NCI-H187 treated with DMSO at 0.1 percent for 48 hours (cell line): ENCODE data around the gene RORC.
A peak's percentile ranks its signal among the peaks of the same experiment; 100 is the strongest.

ENCODE experiments used
- DNase-seq: peaks from one replicate; lab custom pipeline; 2025; lab: John Stamatoyannopoulos, UW

RORC gene

GRCh38 chr1:151847867-151848596 lies 16.4 kb upstream of the RORC start:
- DNase-seq, result no peak

GRCh38 chr1:151846686-151847237 lies 15.2 kb upstream of the RORC start:
- DNase-seq, result no peak

GRCh38 chr1:151846062-151846568 lies 14.5 kb upstream of the RORC start:
- DNase-seq, result no peak

GRCh38 chr1:151843398-151843797 lies 11.8 kb upstream of the RORC start:
- DNase-seq, result no peak

GRCh38 chr1:151841141-151841540 lies 9.5 kb upstream of the RORC start:
- no peak for DNase-seq

GRCh38 chr1:151840421-151840820 lies 8.8 kb upstream of the RORC start:
- DNase-seq, result no peak

- peak; percentile 47 for DNase-seq
Observed at GRCh38 chr1:151839457-151840403, 8.1 kb upstream of the RORC start, which contains the start of gene C2CD4D. C2CD4D (minus strand) TSS chr1:151839820; CDS start chr1:151838989, 831 bp downstream.

- DNase-seq, result no peak
Observed at GRCh38 chr1:151839082-151839412, 7.4 kb upstream of the RORC start.

GRCh38 chr1:151838222-151839081 lies 6.8 kb upstream of the RORC start:
- no peak for DNase-seq

- no peak for DNase-seq
Observed at GRCh38 chr1:151837884-151838221, 6.3 kb upstream of the RORC start.

- no peak for DNase-seq
Observed at GRCh38 chr1:151837197-151837596, 5.6 kb upstream of the RORC start.

GRCh38 chr1:151835596-151835995 lies 4.0 kb upstream of the RORC start:
- DNase-seq, result no peak

GRCh38 chr1:151834239-151834638 lies 2.6 kb upstream of the RORC start:
- no peak for DNase-seq

GRCh38 chr1:151833172-151833900 lies 1.7 kb upstream of the RORC start:
- no peak for DNase-seq

- DNase-seq, result peak; percentile 48
Observed at GRCh38 chr1:151832318-151832980, 847 bp upstream of the RORC start.

GRCh38 chr1:151831256-151831591 lies 378 bp downstream of the RORC start:
- DNase-seq, result no peak

GRCh38 chr1:151830055-151830454 lies 1.5 kb downstream of the RORC start:
- DNase-seq, result no peak

GRCh38 chr1:151829352-151830046 lies 2.1 kb downstream of the RORC start:
- DNase-seq, result no peak

- no peak for DNase-seq
Observed at GRCh38 chr1:151828921-151829320, 2.7 kb downstream of the RORC start.

GRCh38 chr1:151827853-151828252 lies 3.7 kb downstream of the RORC start:
- DNase-seq, result no peak
